HG03342 (cell line): ENCODE data around the gene QSOX1.

Source experiments
- ATAC-seq: cut with Tn5 transposase; IDR thresholded peaks from one replicate; pipeline ENCODE4 v1.9.1; 2021; ENCODE audit warnings: mild to moderate bottlenecking, moderate library complexity; ENCODE audit not compliant: unreplicated experiment

Gene QSOX1

GRCh38 chr1:180248731-180249681 is 94.3 kb downstream of the QSOX1 start:
- no peak for ATAC-seq

- ATAC-seq = no peak
These were observed 95.2 kb downstream of the QSOX1 start for GRCh38 chr1:180249725-180250498.

- ATAC-seq = no peak
These were observed 95.8 kb downstream of the QSOX1 start for GRCh38 chr1:180250499-180250770.

- ATAC-seq = no peak
These were observed 96.3 kb downstream of the QSOX1 start for GRCh38 chr1:180250883-180251509.

GRCh38 chr1:180251526-180252305 is 97.0 kb downstream of the QSOX1 start:
- no peak for ATAC-seq

GRCh38 chr1:180252638-180253536 is 98.2 kb downstream of the QSOX1 start:
- ATAC-seq = no peak
